GM19397 (cell line): ENCODE measurements around the gene LCMT1.

Experiments used
- ATAC-seq: cut with Tn5 transposase; IDR thresholded peaks from one replicate; pipeline ENCODE4 v1.9.1; 2021; ENCODE audit warnings: mild to moderate bottlenecking, moderate library complexity; ENCODE audit not compliant: unreplicated experiment

LCMT1 gene

GRCh38 chr16:25187491-25187795 is 75.9 kb downstream of the LCMT1 start:
- ATAC-seq, result no peak

DNA sequence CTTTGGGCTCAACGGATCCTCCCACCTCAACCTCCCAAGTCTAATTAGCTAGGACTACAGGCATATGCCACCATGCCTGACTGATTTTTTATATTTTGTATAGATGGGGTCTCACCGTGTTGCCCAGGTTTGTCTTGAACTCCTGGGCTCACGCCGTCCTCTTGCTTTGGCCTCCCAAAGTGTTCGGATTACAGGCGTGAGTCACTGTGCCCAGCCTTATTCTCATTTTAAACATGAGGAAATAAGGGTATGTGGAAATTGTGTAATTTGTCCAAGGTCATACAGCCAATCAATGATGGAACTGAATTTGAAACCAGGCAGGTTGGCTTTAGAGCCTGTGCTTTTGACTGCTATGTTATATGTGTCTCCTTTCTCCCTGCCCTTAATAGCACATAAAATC is 77.8 kb downstream of the LCMT1 start:
- no peak for ATAC-seq

GRCh38 chr16:25192096-25192495 is 80.6 kb downstream of the LCMT1 start:
- no peak for ATAC-seq

GRCh38 chr16:25194273-25194878 is 82.8 kb downstream of the LCMT1 start:
- ATAC-seq, result no peak

DNA sequence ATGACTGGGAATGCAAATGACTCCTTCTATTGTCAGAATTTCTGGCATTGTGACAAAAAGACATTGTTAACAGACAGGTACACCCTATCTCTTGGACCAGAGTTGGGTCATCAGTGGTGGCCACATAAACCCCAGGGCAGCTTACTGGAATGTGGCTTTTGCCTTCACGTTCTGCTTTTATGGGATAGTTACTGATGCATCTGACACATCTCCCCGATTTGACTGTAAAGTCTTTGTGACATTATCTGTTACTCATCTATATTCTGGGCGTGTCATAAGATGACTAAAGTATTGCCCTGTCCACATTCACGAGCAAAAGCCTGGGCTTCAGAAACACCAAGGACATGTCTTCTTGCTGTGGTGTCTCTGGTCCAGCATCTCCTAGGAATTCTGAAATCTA is 86.5 kb downstream of the LCMT1 start:
- ATAC-seq, result no peak

DNA sequence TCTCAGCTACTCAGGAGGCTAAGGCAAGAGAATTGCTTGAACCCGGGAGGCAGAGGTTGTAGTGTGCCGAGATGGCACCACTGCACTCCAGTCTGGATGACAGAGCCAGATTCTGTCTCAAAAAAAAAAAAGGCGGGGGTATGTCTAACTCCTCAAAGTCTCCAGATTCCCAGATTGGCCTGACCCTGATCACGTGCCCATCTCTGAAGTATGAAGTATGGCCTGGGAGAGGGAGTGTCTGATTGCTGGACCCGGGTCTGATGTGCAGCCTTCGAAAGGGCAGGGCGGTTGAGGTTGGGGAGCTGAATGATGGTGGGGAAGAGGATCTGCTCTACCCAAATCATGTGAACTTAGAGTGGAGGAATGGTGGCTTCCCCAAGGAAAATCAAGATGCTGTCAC is 87.9 kb downstream of the LCMT1 start:
- no peak for ATAC-seq

GRCh38 chr16:25210758-25211157 is 99.2 kb downstream of the LCMT1 start:
- ATAC-seq, result no peak

GRCh38 chr16:25212636-25213035 is 101.1 kb downstream of the LCMT1 start:
- no peak for ATAC-seq

DNA sequence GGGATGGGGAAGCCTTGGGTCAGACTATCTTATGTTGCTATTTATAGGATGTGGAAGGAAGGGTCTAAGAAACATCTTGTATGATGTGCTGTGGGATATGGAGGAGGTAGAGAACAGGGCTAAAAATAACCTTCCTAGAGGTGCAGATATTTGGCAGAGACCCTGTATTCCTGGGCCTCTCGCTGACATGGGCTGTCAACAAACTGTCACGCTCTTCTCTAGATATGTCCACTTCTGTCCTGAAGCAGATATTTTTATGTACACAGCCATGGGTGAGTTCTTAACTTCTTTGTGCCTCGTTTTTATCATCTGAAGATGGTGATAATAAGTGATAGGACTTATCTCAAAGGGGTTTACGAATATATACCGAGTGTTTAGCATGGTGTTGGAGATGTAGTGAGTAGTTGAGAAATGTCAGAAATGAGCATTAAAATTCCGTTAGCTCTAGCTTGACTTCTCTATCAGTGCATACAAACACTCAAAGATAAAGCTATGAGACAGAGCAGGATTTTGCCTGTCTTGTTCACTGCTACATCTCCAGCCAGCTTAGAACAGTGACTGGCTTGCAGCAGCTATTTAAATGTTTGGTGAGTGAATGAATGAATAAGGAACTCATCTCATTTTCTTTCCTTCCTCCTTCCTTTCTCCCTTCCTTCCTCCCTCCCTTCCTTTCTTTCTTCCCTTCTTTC is 102.3 kb downstream of the LCMT1 start:
- ATAC-seq, result no peak

DNA sequence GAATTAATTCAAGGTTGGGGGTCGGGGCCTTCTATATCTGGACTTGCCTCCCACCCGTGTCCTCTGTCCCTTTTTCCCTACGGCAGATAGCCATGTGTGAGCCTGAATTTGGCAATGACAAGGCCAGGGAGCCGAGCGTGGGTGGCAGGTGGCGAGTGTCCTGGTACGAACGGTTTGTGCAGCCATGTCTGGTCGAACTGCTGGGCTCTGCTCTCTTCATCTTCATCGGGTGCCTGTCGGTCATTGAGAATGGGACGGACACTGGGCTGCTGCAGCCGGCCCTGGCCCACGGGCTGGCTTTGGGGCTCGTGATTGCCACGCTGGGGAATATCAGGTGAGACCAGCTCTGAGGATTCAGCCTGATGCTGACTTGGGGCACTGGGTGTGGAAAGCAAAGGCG is 105.6 kb downstream of the LCMT1 start:
- no peak for ATAC-seq

- no peak for ATAC-seq
Measured at GRCh38 chr16:25217921-25218320, 106.4 kb downstream of the LCMT1 start.

DNA sequence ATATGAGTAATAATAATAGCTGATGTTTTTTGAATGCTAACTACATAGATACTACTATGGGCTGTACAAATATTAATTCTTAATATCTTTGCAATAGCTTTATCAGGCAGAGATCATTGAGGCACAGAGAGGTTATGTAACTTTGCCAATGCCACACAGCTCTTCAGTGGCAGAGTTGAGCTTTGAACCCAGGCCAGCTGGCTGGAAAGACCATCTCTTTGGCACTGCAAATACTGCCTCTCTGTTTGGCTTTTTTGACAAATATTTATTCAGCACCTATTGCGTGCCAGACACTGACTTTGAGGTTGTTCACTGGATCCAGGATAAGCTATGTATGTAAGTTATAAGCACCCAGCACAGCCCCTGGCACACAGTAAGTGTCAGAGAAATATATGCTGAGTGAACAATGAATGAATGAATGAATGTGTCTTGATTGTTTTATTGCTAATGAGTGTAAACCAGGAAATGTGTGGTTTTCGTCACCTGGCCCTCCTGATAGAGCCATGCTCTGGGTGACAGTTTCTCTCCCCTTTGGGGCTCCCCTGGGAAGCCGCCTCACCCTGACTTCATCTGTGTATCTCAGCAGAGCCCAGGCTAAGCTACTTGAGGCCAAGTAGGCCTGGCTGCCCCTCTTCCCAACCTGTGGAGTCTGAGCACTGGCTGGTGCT is 107.7 kb downstream of the LCMT1 start:
- no peak for ATAC-seq

DNA sequence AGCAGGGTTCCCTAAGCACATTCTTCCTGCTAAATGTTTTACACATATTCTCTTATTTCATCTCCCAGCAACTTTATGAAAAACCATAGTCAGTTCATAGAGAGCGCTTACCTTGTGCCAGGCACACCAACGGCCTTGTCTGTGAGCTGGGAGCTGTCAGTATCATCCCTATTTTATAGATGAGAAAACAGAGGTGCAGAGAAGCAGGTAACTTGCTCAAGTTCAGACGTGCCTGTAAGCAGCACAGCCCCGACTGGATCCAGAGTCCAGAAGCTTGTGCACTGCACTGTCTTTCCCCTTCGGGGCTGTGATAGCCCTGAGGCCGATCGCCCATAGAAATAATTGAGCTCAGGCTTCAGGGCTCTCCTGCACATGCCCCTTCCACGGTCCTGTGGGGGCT is 111.4 kb downstream of the LCMT1 start:
- ATAC-seq, result no peak

DNA sequence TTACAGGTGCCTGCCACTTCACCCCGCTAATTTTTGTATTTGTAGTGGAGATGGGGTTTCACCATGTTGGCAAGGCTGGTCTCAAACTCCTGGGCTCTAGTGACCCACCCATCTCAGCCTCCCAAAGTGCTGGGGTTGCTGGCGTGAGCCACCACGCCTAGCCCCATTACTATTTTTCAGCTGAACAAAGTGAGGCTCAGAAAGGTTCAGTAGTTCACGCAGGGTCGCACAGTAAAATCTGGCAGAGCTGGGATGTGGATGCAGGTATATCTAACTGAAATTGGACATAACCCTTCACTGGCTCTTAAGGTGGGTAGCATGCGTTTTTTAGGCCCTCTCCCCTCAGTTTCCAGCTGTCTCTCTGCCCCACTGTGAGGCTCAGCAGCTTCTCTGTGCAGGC is 112.4 kb downstream of the LCMT1 start:
- ATAC-seq, result no peak

DNA sequence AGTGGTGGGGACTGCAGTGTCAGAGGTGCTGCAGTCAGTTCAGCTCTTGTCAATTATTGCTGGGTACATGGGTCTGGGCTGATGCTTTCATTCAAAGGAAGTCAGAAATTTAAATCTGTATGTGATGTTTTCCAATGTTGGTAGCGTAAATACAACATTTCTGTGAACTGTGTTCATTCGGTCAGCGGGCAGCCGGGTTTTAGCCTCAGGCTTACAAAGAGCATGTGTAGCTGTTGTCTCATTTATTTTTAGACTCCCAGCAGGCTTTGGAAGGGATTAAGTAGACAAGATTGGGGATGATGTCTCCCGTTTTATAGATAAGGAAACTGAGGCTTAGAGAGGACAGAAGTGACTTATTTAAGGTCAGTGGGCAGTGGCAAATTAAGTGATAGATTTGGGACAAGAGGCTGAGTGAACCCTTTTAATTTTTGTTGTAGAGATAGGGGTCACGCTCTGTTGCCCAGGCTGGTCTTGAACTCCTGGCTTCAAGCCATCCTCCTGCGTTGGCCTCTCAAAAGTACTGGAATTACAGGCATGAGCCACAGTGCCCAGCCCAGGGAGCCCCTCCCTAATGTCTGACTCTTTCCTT is 113.3 kb downstream of the LCMT1 start:
- no peak for ATAC-seq
